SK-N-MC (cell line): ENCODE data around the gene CYP4A22.

Experiments used
- EZH2 ChIP-seq: fragments of 200-600 bp; sonication (generic); IDR thresholded peaks from one replicate; pipeline ENCODE4 v1.6.1; 2017; ENCODE audit warnings: antibody characterized with exemption
- POLR2AphosphoS5 ChIP-seq: IDR thresholded peaks from 2 replicates; pipeline ENCODE4 v1.6.1; 2012; ENCODE audit warnings: mild to moderate bottlenecking, low read depth, low read length, borderline replicate concordance

DNA sequence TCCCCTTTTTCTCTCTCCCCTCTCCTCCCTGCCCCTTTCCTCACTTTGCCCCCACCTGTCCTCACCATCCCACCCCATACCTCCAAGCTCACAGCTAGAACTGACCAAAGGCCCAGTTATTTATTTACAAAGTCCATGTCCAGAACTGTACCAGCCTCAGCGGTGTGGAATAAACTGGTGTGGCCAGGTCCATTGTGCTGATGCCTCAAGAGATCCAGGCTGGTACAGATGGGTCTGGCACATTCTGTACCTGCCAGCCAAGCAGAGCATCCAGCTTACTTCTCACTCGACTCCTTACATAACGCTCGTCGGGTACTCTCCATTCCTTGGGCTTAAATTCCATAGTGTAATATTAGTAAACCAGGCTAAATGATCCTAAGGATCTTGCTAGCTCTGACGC, 40.8 kb downstream of the CYP4A22 start:
- TF ChIP-seq EZH2 (no peak), POLR2AphosphoS5 (no peak)
